GM12865 (cell line): ENCODE results near the gene PRKCA.

Source experiments
- DNase-seq: peaks from one replicate; pipeline ENCODE4 v3.0.0; 2010; ENCODE audit warnings: low read depth
- H3K4me3 ChIP-seq: 2 replicates; pipeline ENCODE4 v1.5.1; 2011; ENCODE audit warnings: mild to moderate bottlenecking, low read depth, low read length, control low read depth
- TF ChIP-seq, protein P1 (sequence below): IDR thresholded peaks from 2 replicates; pipeline ENCODE4 v1.5.1; 2011; ENCODE audit warnings: low read length, control low read depth, low read depth, inconsistent platforms; ENCODE audit not compliant: insufficient read depth; ENCODE audit errors: missing control alignments

PRKCA gene

DNA sequence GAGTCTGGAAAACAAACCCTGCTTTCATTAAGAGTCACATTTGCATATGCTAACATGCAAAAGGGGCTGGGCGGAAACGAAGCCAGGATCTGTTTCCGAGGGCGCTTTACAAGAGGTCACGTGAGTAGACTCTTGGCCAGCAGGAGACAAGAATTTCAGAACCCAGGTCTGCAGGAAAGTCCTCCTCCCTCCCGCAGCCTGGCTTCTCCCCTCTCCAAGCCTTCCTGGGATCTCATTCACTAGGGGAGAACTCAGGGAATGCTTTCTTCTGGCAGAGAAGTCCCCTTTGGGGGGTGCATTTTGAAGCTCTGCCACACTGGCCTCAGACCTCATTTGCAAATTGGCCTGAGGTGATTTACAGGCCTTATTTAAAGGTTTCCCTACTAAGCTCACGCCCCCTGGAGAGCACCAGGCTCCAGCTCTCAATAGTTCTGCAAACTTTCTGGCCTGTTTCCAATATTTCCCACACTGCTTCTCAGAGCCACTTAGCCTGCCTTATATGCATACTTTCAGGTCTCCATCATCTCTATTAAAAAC lies 475.3 kb downstream of the PRKCA start:
- no peak overlapping the region for H3K4me3 ChIP-seq
- TF ChIP-seq, protein P1, sequence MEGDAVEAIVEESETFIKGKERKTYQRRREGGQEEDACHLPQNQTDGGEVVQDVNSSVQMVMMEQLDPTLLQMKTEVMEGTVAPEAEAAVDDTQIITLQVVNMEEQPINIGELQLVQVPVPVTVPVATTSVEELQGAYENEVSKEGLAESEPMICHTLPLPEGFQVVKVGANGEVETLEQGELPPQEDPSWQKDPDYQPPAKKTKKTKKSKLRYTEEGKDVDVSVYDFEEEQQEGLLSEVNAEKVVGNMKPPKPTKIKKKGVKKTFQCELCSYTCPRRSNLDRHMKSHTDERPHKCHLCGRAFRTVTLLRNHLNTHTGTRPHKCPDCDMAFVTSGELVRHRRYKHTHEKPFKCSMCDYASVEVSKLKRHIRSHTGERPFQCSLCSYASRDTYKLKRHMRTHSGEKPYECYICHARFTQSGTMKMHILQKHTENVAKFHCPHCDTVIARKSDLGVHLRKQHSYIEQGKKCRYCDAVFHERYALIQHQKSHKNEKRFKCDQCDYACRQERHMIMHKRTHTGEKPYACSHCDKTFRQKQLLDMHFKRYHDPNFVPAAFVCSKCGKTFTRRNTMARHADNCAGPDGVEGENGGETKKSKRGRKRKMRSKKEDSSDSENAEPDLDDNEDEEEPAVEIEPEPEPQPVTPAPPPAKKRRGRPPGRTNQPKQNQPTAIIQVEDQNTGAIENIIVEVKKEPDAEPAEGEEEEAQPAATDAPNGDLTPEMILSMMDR = no peak
- no peak for DNase-seq

DNA sequence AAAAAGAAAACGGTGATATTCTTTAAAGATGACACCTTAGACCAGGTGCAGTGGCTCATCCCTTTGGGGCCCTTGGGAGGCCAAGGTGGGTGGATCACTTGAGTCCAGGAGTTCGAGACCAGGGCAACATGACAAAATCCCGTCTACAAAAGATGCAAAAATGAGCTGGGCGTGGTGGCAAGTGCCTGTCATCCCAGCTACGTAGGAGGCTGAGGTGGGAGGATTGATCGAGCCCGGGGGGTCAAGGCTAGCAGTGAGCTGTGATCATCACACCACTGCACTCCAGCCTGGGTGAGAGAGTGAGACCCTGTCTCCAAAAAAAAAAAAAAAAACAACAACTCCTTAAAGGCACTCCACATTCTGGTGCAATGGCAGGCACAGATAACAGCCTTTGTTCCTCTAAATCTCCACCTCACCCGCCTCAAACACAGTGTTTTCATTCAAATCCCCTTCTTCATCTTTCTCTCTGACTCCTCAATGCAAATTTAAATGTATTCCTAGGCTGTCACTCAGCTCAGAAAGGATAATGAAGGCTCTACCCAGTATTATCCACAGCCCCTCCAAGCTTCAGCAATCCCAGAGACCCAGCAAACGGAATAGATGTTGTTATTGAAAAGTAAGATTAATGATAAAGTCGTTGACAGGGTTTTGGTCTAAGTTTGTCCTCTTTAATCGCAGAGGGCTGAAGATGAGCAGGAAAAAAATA lies 476.3 kb downstream of the PRKCA start:
- TF ChIP-seq, protein P1 = no peak
- H3K4me3 ChIP-seq = no peak overlapping the region
- no peak for DNase-seq

DNA sequence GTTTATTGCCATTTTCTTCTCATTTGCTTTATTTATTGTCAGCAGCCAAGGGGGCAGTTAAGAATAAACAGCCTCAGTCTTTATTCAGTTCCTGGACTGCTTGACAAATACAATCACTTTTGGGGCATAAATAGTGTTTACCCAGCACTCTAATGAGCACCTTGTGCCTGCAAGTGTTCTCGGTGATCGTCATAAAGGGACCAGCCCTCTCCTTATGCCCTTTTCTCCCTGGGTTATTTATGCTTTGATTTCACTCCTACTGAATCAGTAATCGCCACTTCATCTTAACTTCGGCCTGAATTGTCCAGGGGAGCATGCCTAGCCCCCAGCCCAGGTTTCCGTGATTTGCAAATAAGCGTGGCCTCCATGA lies 476.8 kb downstream of the PRKCA start:
- DNase-seq = no peak
- TF ChIP-seq, protein P1 = no peak
- no peak overlapping the region for H3K4me3 ChIP-seq

DNA sequence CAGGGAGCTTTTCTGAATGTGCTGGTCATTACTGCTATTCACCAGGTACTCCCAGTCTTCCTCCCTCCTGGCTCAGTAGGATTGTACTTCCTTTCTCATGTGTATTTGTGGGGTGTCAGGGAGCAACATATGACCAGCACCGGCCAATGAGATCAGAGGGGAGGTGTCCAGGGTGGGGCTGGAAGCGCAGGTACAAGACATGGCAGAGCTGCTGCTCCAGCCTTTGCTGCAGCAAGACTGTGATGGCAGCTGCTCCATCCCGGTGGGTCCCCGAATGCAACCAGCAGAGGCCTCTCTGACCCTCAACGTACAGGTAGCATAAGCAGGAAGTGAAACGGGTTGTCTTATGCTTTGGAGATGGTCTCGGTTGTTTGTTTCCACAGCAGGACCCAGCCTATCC lies 478.7 kb downstream of the PRKCA start:
- H3K4me3 ChIP-seq = no peak overlapping the region
- DNase-seq = peak; percentile 9
- TF ChIP-seq, protein P1 = no peak

DNA sequence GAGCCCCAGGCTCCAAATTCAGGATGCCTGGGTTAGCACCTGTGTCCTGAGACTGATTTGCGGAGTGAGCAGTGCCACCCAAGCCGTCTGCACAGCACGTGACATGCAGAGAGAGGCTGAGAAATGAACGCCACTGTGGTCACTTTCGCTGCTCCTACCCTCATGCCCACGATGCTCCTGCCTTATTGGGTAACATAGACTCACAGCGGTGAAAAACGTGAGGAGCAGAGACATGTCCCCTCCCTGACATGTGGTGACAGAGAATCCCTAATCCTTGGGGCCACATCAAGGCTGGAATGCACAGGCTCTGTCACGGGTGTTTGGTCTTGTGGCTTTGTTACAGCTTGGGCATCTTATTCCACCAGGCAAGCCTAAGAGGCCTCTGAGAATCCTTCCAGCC lies 480.4 kb downstream of the PRKCA start:
- no peak overlapping the region for H3K4me3 ChIP-seq
- TF ChIP-seq, protein P1 = no peak
- no peak for DNase-seq

DNA sequence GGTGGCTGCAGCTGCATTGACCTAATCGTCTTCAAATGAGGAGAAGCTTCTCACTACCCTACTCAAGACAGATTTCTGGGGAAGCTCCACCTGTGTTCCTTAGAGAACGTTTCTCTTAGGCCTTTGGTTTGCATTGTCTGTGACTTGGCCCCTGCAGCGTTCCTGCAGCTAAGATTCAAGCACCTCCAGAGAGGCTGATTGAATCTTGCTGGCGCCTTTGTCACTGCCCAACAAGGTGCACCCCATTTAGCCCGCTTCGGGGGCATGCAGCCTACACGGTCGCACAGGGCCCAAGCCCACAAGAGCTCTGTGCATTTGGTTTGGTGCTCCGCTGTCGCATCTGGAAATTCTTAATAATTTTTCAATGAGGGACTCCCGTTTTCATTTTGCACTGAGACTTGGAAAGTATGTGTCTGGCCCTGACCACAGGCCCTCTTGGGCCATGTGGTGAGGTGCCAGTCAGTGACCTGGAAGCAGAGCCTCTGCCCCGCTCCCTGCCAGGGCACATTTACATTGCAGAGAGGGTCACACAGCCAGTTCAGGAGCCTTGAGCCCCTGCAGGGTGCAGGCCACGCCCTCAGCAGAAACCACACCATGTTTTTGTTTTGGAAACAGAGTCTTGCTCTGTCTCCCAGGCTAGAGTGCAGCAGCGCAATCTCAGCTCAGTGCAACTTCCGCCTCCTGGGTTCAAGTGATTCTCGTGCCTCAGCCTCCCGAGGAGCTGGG lies 481.4 kb downstream of the PRKCA start:
- no peak overlapping the region for H3K4me3 ChIP-seq
- TF ChIP-seq, protein P1 = no peak
- DNase-seq = no peak
